Neuronal stem cell (in vitro differentiated cells): ENCODE measurements around the gene TM9SF3.

Experiments
- DNase-seq: peaks from one replicate; pipeline ENCODE4 v3.0.0-alpha.2; 2013; ENCODE audit warnings: low spot score
- H2AFZ ChIP-seq: one replicate; pipeline ENCODE4 v1.6.1; 2013; ENCODE audit warnings: mild to moderate bottlenecking, low read length, inconsistent platforms
- H2AK5ac ChIP-seq: 2 replicates; pipeline ENCODE4 v1.6.1; 2013; ENCODE audit warnings: low read depth, mild to moderate bottlenecking, inconsistent platforms, low read length, moderate library complexity, mixed read lengths
- H2BK120ac ChIP-seq: 2 replicates; pipeline ENCODE4 v1.6.1; 2013; ENCODE audit warnings: low read depth, mild to moderate bottlenecking, inconsistent platforms, low read length, moderate library complexity, mixed read lengths
- H2BK12ac ChIP-seq: one replicate; pipeline ENCODE4 v1.6.1; 2013; ENCODE audit warnings: low read length, inconsistent platforms
- H2BK15ac ChIP-seq: 2 replicates; pipeline ENCODE4 v1.6.1; 2013; ENCODE audit warnings: mild to moderate bottlenecking, low read length, inconsistent platforms, mixed read lengths
- H2BK5ac ChIP-seq: one replicate; pipeline ENCODE4 v1.6.1; 2013; ENCODE audit warnings: inconsistent platforms, mild to moderate bottlenecking, low read length, moderate library complexity
- H3K14ac ChIP-seq: one replicate; pipeline ENCODE4 v1.6.1; 2013; ENCODE audit warnings: low read length, inconsistent platforms
- H3K18ac ChIP-seq: 2 replicates; pipeline ENCODE4 v1.6.1; 2013; ENCODE audit warnings: low read length, inconsistent platforms
- H3K23ac ChIP-seq: 2 replicates; pipeline ENCODE4 v1.6.1; 2013; ENCODE audit warnings: low read depth, mild to moderate bottlenecking, mixed read lengths, low read length, inconsistent platforms; ENCODE audit not compliant: poor library complexity
- H3K27ac ChIP-seq: replicated peaks from 3 replicates; pipeline ENCODE4 v1.5.1; 2013; ENCODE audit warnings: low read length, inconsistent platforms
- H3K27me3 ChIP-seq, 3 experiments: 2 replicates each; pipeline ENCODE4 v1.6.1; 2013; ENCODE audit warnings: low read length in 3 of 3, mild to moderate bottlenecking in 2 of 3, inconsistent platforms in 1 of 3, low read depth in 1 of 3, mixed read lengths in 1 of 3, moderate library complexity in 1 of 3; ENCODE audit not compliant: control insufficient read depth in 3 of 3, insufficient read depth in 3 of 3
- H3K36me3 ChIP-seq, 2 donors: replicated peaks in 1 of 2; 2 replicates each; pipeline ENCODE4 v1.6.1; 2013; ENCODE audit warnings: low read length in 2 of 2; ENCODE audit not compliant: control insufficient read depth in 2 of 2, insufficient read depth in 2 of 2
- H3K4ac ChIP-seq: 2 replicates; pipeline ENCODE4 v1.6.1; 2013; ENCODE audit warnings: inconsistent platforms, mild to moderate bottlenecking, low read length, moderate library complexity
- H3K4me1 ChIP-seq, 2 donors: 1 replicate in 1 of 2; 2 replicates in 1 of 2; pipeline ENCODE4 v1.6.1; 2013; ENCODE audit warnings: low read length in 2 of 2, low read depth in 1 of 2; ENCODE audit not compliant: control insufficient read depth in 2 of 2, insufficient read depth in 1 of 2
- H3K4me2 ChIP-seq: one replicate; pipeline ENCODE4 v1.6.1; 2013; ENCODE audit warnings: mild to moderate bottlenecking, low read length, inconsistent platforms; ENCODE audit not compliant: insufficient read depth, poor library complexity, severe bottlenecking
- H3K4me3 ChIP-seq, 2 donors: 2 replicates each; pipeline ENCODE4 v1.5.1; 2013; ENCODE audit warnings: low read length in 2 of 2, mild to moderate bottlenecking in 2 of 2, inconsistent platforms in 1 of 2, moderate library complexity in 1 of 2
- H3K79me1 ChIP-seq: one replicate; pipeline ENCODE4 v1.6.1; 2013; ENCODE audit warnings: low read depth, mild to moderate bottlenecking, inconsistent platforms, low read length, moderate library complexity
- H3K9ac ChIP-seq: one replicate; pipeline ENCODE4 v1.6.1; 2013; ENCODE audit warnings: mild to moderate bottlenecking, low read depth, low read length, inconsistent platforms; ENCODE audit not compliant: poor library complexity
- H3K9me3 ChIP-seq, 2 donors: replicated peaks in 1 of 2; 2 replicates each; pipeline versions ENCODE3 to v1.6.1; 2013; ENCODE audit warnings: low read length in 2 of 2, mild to moderate bottlenecking in 2 of 2, inconsistent platforms in 1 of 2, low read depth in 1 of 2, mixed read lengths in 1 of 2, moderate library complexity in 1 of 2; ENCODE audit not compliant: control insufficient read depth in 2 of 2, insufficient read depth in 1 of 2
- H4K8ac ChIP-seq: one replicate; pipeline ENCODE4 v1.6.1; 2013; ENCODE audit warnings: low read depth, mild to moderate bottlenecking, inconsistent platforms, low read length, moderate library complexity
- H4K91ac ChIP-seq: one replicate; pipeline ENCODE4 v1.6.1; 2013; ENCODE audit warnings: low read length, low read depth, mild to moderate bottlenecking, inconsistent platforms; ENCODE audit not compliant: poor library complexity
- WGBS, 2 donors: extraction: QIAGEN DNeasy Blood & Tissue Kit; methylation state at CpG; one replicate each; pipeline ENCODE4 v1.1.7; 2013; ENCODE audit warnings: missing lambda C conversion rate in 2 of 2, mixed read lengths in 1 of 2; ENCODE audit not compliant: insufficient read length in 2 of 2, insufficient replicate concordance in 1 of 2; ENCODE audit errors: extremely low coverage in 2 of 2; 5-methylcytosine and 5-hydroxymethylcytosine counted together

TM9SF3 gene

DNA sequence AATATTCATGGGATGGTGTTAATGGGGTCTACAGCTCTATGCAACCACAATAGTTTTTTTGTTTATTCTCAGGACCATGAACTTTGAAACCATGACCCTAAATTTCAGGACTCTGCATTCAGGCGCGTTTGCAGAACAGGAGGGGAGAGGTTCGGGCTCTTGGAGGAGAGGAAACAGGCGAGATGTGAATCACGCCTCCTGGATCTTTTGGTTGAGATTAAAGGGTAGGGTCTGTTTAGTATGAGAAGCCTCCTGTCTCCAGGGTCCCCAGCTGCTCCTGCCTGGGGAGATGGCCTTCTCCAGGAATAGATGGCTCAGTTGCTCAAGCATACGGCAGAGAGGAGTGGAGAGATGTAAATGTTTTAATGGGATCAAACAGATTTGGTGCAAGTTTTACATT is 91.3 kb downstream of the TM9SF3 start:
- H3K27ac ChIP-seq: no peak overlapping the region
- DNase-seq: no peak

GRCh38 chr10:96494694-96495093 is 92.1 kb downstream of the TM9SF3 start:
- Histone ChIP-seq H2BK5ac (no peak overlapping the region), H2BK12ac (no peak overlapping the region), H3K18ac (no peak overlapping the region), H3K36me3 (no peaks in the 10 kb centered on the region), H3K14ac (no peak overlapping the region), H3K79me1 (no peaks in the 10 kb centered on the region), H2BK120ac (no peak overlapping the region), H2AFZ (no peak overlapping the region), H2BK15ac (no peak overlapping the region), H2AK5ac (no peak overlapping the region), H4K8ac (no peak overlapping the region), H3K23ac (no peak overlapping the region), H3K4me2 (no peak overlapping the region), H3K4ac (no peak overlapping the region), H3K4me3 (no peak overlapping the region), H3K4me1 (peaks cover 0 to 14% of the 10 kb centered on the region in 2 donors), H3K9ac (no peak overlapping the region), H3K27me3 (no peaks in the 10 kb centered on the region), H3K27ac (no peak overlapping the region), H4K91ac (no peak overlapping the region), H3K9me3 (no peaks in the 10 kb centered on the region)
- no CpG with 5 or more reads among the region's 4 CpGs for WGBS, 2 donors
- no peak for DNase-seq

More for the DNA sequence above, 91.3 kb downstream of the TM9SF3 start:
- Histone ChIP-seq H3K14ac (no peak overlapping the region), H3K27me3 (no peaks in the 10 kb centered on the region), H2AK5ac (no peak overlapping the region), H2BK5ac (no peak overlapping the region), H3K9ac (no peak overlapping the region), H3K4me1 (peaks cover 0 to 14% of the 10 kb centered on the region in 2 donors), H4K8ac (no peak overlapping the region), H3K36me3 (no peaks in the 10 kb centered on the region), H4K91ac (no peak overlapping the region), H3K18ac (no peak overlapping the region), H3K23ac (no peak overlapping the region), H3K79me1 (no peaks in the 10 kb centered on the region), H3K4me2 (no peak overlapping the region), H2BK120ac (no peak overlapping the region), H2BK12ac (no peak overlapping the region), H3K4me3 (no peak overlapping the region), H3K9me3 (no peaks in the 10 kb centered on the region), H3K4ac (no peak overlapping the region), H2BK15ac (no peak overlapping the region), H2AFZ (no peak overlapping the region)
- no CpG with 5 or more reads among the region's 6 CpGs for WGBS, 2 donors

GRCh38 chr10:96493871-96494525 is 92.8 kb downstream of the TM9SF3 start:
- no CpG with 5 or more reads among the region's 12 CpGs for WGBS, 2 donors
- Histone ChIP-seq H3K4me2 (no peak overlapping the region), H3K4me1 (peaks cover 0 to 14% of the 10 kb centered on the region in 2 donors), H4K91ac (no peak overlapping the region), H3K18ac (peak overlapping the region; percentile 21), H3K79me1 (no peaks in the 10 kb centered on the region), H3K4me3 (no peak overlapping the region), H2BK12ac (no peak overlapping the region), H2AK5ac (no peak overlapping the region), H3K27me3 (no peaks in the 10 kb centered on the region), H3K27ac (no peak overlapping the region), H2AFZ (no peak overlapping the region), H3K14ac (no peak overlapping the region), H3K9ac (no peak overlapping the region), H4K8ac (no peak overlapping the region), H2BK15ac (no peak overlapping the region), H3K36me3 (no peaks in the 10 kb centered on the region), H2BK120ac (no peak overlapping the region), H3K9me3 (no peaks in the 10 kb centered on the region), H3K23ac (no peak overlapping the region), H3K4ac (no peak overlapping the region), H2BK5ac (no peak overlapping the region)
- no peak for DNase-seq

DNA sequence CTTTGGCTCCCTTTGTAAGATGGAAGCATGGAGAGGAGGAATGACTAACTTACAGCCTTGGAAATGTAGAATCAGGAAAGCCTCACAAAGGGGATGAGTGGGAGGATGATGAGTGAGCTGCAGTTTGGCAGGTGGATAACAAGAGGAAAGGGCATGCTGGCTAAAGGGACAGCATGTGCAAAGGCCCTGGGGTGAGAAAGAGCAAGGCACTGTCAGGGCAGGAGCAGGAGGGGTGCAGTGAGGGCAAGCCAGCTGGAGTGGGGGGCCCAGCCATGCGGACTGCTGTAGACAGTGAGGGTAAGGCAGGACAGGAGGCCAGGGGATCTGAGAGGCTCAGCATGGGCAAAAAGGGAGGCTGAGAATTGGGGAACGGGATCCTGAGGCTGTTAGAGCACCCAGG is 93.6 kb downstream of the TM9SF3 start:
- no CpG with 5 or more reads among the region's 2 CpGs for WGBS, 2 donors

More for the DNA sequence above, 93.6 kb downstream of the TM9SF3 start:
- no peak overlapping the region for H4K8ac ChIP-seq
- no peak overlapping the region for H2BK12ac ChIP-seq
- no peak overlapping the region for H3K4me2 ChIP-seq
- H3K14ac ChIP-seq: no peak overlapping the region
- no peak overlapping the region for H3K23ac ChIP-seq
- no peak overlapping the region for H2BK15ac ChIP-seq
- H3K4me3 ChIP-seq: no peak overlapping the region
- H2BK120ac ChIP-seq: no peak overlapping the region
- H3K9ac ChIP-seq: no peak overlapping the region
- H2BK5ac ChIP-seq: no peak overlapping the region
- no peaks in the 10 kb centered on the region for H3K79me1 ChIP-seq
- no peak for DNase-seq
- no peak overlapping the region for H2AK5ac ChIP-seq
- no peak overlapping the region for H3K27ac ChIP-seq
- H3K4ac ChIP-seq: no peak overlapping the region
- no peaks in the 10 kb centered on the region for H3K36me3 ChIP-seq
- H3K27me3 ChIP-seq: no peaks in the 10 kb centered on the region
- H3K4me1 ChIP-seq: peaks cover 0 to 14% of the 10 kb centered on the region in 2 donors
- no peak overlapping the region for H4K91ac ChIP-seq
- H3K9me3 ChIP-seq: no peaks in the 10 kb centered on the region
- no peak overlapping the region for H3K18ac ChIP-seq
- no peak overlapping the region for H2AFZ ChIP-seq
